Measurements from ENCODE around the gene INSYN2A.

- no peak for TF ChIP-seq RELA (IDR thresholded peaks at IDR 0.05; ENCODE audit: borderline replicate concordance, partially characterized antibody)
- no peak for TF ChIP-seq CTCF (IDR thresholded peaks at IDR 0.05 in 2 of 3, conservative IDR thresholded peaks at IDR 0.05 in 1 of 3; ENCODE audit: control insufficient read depth in 2 of 3, extremely low read depth in 1 of 3, insufficient read depth in 1 of 3, low read depth in 3 of 3, low read length in 3 of 3)
- TF ChIP-seq YY1 (IDR thresholded peaks at IDR 0.05; ENCODE audit: low read depth, low read length): no peak
- no peak for TF ChIP-seq ATF2 (IDR thresholded peaks at IDR 0.05; ENCODE audit: low read length)
- TF ChIP-seq ESRRA (IDR thresholded peaks at IDR 0.05; ENCODE audit: low read length): no peak
- TF ChIP-seq EZH2 (IDR thresholded peaks at IDR 0.05; ENCODE audit: borderline replicate concordance, control insufficient read depth, low read depth, low read length): no peak
These were observed 19.9 kb upstream of the INSYN2A start for GRCh38 chr10:127216274-127216673.

Data from GM12878 (cell line).